OCI-LY7 (cell line): Measurements from ENCODE around the gene MOCS3. TPM values are rescaled to one million over a fixed set of nuclear protein-coding genes. Genes with fewer than 3 reads are reported as not detected.

Experiments
- BruUV-seq: library from RNA; stranded (reverse); fragments of 400-500 nt; replicated peaks from 2 replicates; lab custom pipeline; 2021; lab: Mats Ljungman, UMichigan
- CTCF ChIA-PET: fragments of 300-600 bp; sonication (Branson Sonifier 250); formaldehyde crosslinking; loops from one replicate; lab custom pipeline; 2022; ENCODE audit warnings: antibody characterized with exemption; ENCODE audit not compliant: unreplicated experiment; lab: Charles Lee
- POLR2A ChIA-PET: fragments of 300-600 bp; sonication (Branson Sonifier 250); formaldehyde crosslinking; loops from one replicate; lab custom pipeline; 2022; ENCODE audit warnings: antibody characterized with exemption; lab: Charles Lee
- DNase-seq: peaks from one replicate; pipeline ENCODE4 v3.0.0-alpha.2; 2015; ENCODE audit warnings: low spot score
- H2AFZ ChIP-seq: fragments of 200-600 bp; sonication (generic), shearing (Covaris generic); 2 replicates; pipeline ENCODE4 v1.6.1; 2014; ENCODE audit warnings: mild to moderate bottlenecking, antibody characterized with exemption, low read length, moderate library complexity
- H3K27ac ChIP-seq: fragments of 200-600 bp; sonication (generic); 2 replicates; pipeline ENCODE4 v1.5.1; 2014; ENCODE audit warnings: mixed run types, low read depth, mild to moderate bottlenecking, moderate library complexity, low read length, inconsistent platforms; ENCODE audit not compliant: poor library complexity, severe bottlenecking
- H3K36me3 ChIP-seq: fragments of 200-600 bp; sonication (generic); 2 replicates; pipeline ENCODE4 v1.6.1; 2014; ENCODE audit warnings: mild to moderate bottlenecking, antibody characterized with exemption, low read length, moderate library complexity, mixed read lengths; ENCODE audit not compliant: insufficient read depth
- H3K4me1 ChIP-seq: fragments of 200-600 bp; sonication (generic); 2 replicates; pipeline ENCODE4 v1.5.1; 2014; ENCODE audit warnings: mild to moderate bottlenecking, low read length; ENCODE audit not compliant: insufficient read depth, poor library complexity, severe bottlenecking
- H3K4me2 ChIP-seq: fragments of 200-600 bp; sonication (generic); 2 replicates; pipeline ENCODE4 v1.6.1; 2014; ENCODE audit warnings: mild to moderate bottlenecking, low read length
- H3K4me3 ChIP-seq: fragments of 200-600 bp; sonication (generic); 2 replicates; pipeline ENCODE4 v1.5.1; 2014; ENCODE audit warnings: mild to moderate bottlenecking, low read depth, low read length; ENCODE audit not compliant: poor library complexity, severe bottlenecking
- H3K79me2 ChIP-seq: fragments of 200-600 bp; sonication (generic); 2 replicates; pipeline ENCODE4 v1.6.1; 2016; ENCODE audit warnings: low read depth, mild to moderate bottlenecking, low read length, moderate library complexity, mixed read lengths; ENCODE audit not compliant: insufficient read depth
- H3K9me2 ChIP-seq: fragments of 200-600 bp; sonication (generic); 2 replicates; pipeline ENCODE4 v1.6.1; 2016; ENCODE audit warnings: mild to moderate bottlenecking, low read length, mixed read lengths; ENCODE audit not compliant: insufficient read depth
- H3K9me3 ChIP-seq: fragments of 200-600 bp; sonication (generic); 2 replicates; pipeline ENCODE4 v1.6.1; 2014; ENCODE audit warnings: mild to moderate bottlenecking, mixed run types, low read length, mixed read lengths
- H4K20me1 ChIP-seq: fragments of 200-600 bp; sonication (generic); 2 replicates; pipeline ENCODE4 v1.6.1; 2014; ENCODE audit warnings: mild to moderate bottlenecking, antibody characterized with exemption, low read length, moderate library complexity, mixed read lengths; ENCODE audit not compliant: insufficient read depth
- EZH2phosphoT487 ChIP-seq: fragments of 200-600 bp; sonication (generic); IDR thresholded peaks from 2 replicates; pipeline ENCODE4 v1.6.1; 2018; ENCODE audit warnings: low read depth, borderline replicate concordance, mild to moderate bottlenecking, mixed run types, antibody characterized with exemption, low read length, moderate library complexity, mixed read lengths
- intact Hi-C: fragments of 100-400 bp; cut with micrococcal nuclease; formaldehyde crosslinking; loops from one replicate; pipeline ENCODE4 v1.10.0; 2022; ENCODE audit not compliant: unreplicated experiment
- total RNA-seq, 2 experiments: library from RNA; depleted of rRNA in 1 of 2; stranded (reverse); fragments of >200 nt in 1 of 2; shearing (Covaris generic) in 1 of 2; gene quantifications; 2 replicates each; pipeline ENCODE4 v1.2.3, GENCODE V29; 2014 to 2022
- TF ChIP-seq, protein P1 (sequence below): fragments of 200-600 bp; sonication (generic); conservative IDR thresholded peaks from 2 replicates; pipeline ENCODE4 v1.5.1; 2014; ENCODE audit warnings: mild to moderate bottlenecking, antibody characterized with exemption, low read length, moderate library complexity, mixed read lengths

Gene MOCS3
- total RNA-seq, 2 experiments from 2014 or later = 5.8 to 7.7 TPM

DNA sequence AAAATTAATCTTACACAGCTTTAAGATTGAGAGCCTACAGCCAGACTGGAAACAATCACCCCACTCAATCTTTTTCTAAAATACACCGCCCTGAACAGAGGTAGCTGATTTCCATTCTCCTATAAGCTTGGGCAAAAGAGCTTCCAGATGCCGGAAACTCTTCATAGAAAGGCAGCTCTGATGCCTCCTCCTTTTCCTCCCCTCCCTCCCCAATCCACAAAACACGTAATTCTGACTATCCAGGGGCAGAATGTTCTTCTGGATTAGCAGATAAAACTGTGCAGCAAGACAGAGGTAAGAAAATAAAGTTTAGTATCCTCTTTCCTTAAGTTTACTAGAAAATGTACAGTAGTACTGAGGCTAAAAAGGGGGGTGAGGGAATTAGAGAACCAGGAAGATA is 43.2 kb upstream of the MOCS3 start:
- peaks cover 95% of the 10 kb centered on the region for H3K36me3 ChIP-seq

DNA sequence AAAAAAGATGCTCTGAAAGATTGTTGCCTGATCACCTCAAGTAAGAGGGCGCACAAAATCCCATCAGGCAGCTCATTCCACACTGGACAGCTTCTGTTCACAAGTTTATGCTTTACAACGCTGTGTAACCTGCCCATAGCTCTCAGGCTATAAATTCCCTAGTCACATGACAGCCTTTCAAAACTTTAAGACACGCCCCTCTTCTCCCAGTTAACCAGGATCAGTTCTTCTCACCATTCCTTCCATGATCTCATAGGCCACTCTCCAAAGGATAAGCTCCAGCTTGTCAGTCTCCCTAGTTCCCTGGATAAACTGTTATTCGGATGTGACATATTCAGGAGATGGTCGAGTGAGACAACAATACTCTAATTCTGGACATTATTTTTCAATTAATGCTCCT is 42.4 kb upstream of the MOCS3 start:
- Histone ChIP-seq H3K4me2 (peak overlapping the region; percentile 42), H3K9me2 (no peaks in the 10 kb centered on the region), H3K36me3 (peaks cover 95% of the 10 kb centered on the region), H4K20me1 (peaks cover 85% of the 10 kb centered on the region), H3K27ac (no peak overlapping the region), H3K9me3 (no peaks in the 10 kb centered on the region), H3K4me3 (no peak overlapping the region), H2AFZ (no peak overlapping the region), H3K4me1 (peaks cover 86% of the 10 kb centered on the region), H3K79me2 (peaks cover 99% of the 10 kb centered on the region)
- TF ChIP-seq EZH2phosphoT487 = no peak
- TF ChIP-seq, protein P1, sequence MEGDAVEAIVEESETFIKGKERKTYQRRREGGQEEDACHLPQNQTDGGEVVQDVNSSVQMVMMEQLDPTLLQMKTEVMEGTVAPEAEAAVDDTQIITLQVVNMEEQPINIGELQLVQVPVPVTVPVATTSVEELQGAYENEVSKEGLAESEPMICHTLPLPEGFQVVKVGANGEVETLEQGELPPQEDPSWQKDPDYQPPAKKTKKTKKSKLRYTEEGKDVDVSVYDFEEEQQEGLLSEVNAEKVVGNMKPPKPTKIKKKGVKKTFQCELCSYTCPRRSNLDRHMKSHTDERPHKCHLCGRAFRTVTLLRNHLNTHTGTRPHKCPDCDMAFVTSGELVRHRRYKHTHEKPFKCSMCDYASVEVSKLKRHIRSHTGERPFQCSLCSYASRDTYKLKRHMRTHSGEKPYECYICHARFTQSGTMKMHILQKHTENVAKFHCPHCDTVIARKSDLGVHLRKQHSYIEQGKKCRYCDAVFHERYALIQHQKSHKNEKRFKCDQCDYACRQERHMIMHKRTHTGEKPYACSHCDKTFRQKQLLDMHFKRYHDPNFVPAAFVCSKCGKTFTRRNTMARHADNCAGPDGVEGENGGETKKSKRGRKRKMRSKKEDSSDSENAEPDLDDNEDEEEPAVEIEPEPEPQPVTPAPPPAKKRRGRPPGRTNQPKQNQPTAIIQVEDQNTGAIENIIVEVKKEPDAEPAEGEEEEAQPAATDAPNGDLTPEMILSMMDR = no peak
- no peak for DNase-seq
- intact Hi-C loops = no loop called here
- ChIA-PET POLR2A (interaction anchor here (1.2 kb wide), 2 partner anchors 11 to 121 kb away, joined by 3 read pairs; partner anchors contain the start of gene BCAS4), CTCF (no interaction called here)
- BruUV-seq = no TSS peak

More for the DNA sequence above, 43.2 kb upstream of the MOCS3 start:
- Histone ChIP-seq H3K4me2 (peak overlapping the region; percentile 32), H3K9me2 (no peaks in the 10 kb centered on the region), H3K27ac (no peak overlapping the region), H3K9me3 (no peaks in the 10 kb centered on the region), H2AFZ (no peak overlapping the region), H4K20me1 (peaks cover 83% of the 10 kb centered on the region), H3K4me3 (no peak overlapping the region), H3K79me2 (peaks cover 99% of the 10 kb centered on the region), H3K4me1 (peaks cover 78% of the 10 kb centered on the region)
- DNase-seq = no peak
- ChIA-PET POLR2A (interaction anchor here (0.7 to 1.4 kb wide), 6 partner anchors 10 to 125 kb away, joined by 3 to 6 read pairs (median 4); no protein-coding TSS in a partner anchor), CTCF (interaction anchor here (0.6 kb wide), 1 partner anchor 52 kb away, joined by 3 read pairs; no protein-coding TSS in a partner anchor)
- no peak for TF ChIP-seq EZH2phosphoT487
- TF ChIP-seq, protein P1 = no peak
- no TSS peak for BruUV-seq
- intact Hi-C loops = no loop called here

DNA sequence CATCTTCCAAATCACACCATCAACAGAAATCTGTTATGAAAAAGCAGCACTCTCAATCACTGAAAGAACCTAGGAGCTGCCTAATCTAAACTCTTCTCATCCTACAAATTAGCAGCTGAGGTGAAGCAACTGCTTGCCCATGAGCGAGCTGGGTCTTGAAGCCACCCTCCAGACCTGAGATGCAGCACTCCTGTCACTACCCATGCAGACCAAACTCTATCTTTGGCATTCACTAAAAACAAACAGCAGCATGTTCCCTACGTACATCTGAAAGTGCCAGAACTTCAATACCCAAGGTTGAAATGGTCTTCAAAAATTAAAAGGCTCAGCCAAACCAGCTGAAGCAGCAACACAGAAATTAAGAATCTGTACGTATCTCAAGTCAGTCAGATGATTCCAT is 41.7 kb upstream of the MOCS3 start:
- intact Hi-C loops = no loop called here
- Histone ChIP-seq H2AFZ (no peak overlapping the region), H4K20me1 (peaks cover 85% of the 10 kb centered on the region), H3K4me1 (peaks cover 88% of the 10 kb centered on the region), H3K79me2 (peaks cover 99% of the 10 kb centered on the region), H3K27ac (peak overlapping the region; percentile 32), H3K9me3 (no peaks in the 10 kb centered on the region), H3K36me3 (peaks cover 95% of the 10 kb centered on the region), H3K4me2 (peak overlapping the region; percentile 42), H3K4me3 (no peak overlapping the region), H3K9me2 (no peaks in the 10 kb centered on the region)
- TF ChIP-seq, protein P1 = no peak
- no peak for TF ChIP-seq EZH2phosphoT487
- no peak for DNase-seq
- ChIA-PET CTCF (no interaction called here), POLR2A (interaction anchor here (0.5 to 1.2 kb wide), 2 partner anchors 28 to 122 kb away, joined by 3 read pairs; partner anchors contain the start of gene BCAS4)
- no TSS peak for BruUV-seq
